HG02610 (cell line): ENCODE measurements around the gene CASP8AP2.
"Not testable (repeated sequence)": the region's sequence is repeated elsewhere in the genome, so short reads cannot be mapped to it uniquely, and the experiment has no call there.

Experiments
- ATAC-seq: cut with Tn5 transposase; IDR thresholded peaks from one replicate; pipeline ENCODE4 v1.9.1; 2021; ENCODE audit warnings: mild to moderate bottlenecking, moderate library complexity; ENCODE audit not compliant: unreplicated experiment

CASP8AP2 gene

DNA sequence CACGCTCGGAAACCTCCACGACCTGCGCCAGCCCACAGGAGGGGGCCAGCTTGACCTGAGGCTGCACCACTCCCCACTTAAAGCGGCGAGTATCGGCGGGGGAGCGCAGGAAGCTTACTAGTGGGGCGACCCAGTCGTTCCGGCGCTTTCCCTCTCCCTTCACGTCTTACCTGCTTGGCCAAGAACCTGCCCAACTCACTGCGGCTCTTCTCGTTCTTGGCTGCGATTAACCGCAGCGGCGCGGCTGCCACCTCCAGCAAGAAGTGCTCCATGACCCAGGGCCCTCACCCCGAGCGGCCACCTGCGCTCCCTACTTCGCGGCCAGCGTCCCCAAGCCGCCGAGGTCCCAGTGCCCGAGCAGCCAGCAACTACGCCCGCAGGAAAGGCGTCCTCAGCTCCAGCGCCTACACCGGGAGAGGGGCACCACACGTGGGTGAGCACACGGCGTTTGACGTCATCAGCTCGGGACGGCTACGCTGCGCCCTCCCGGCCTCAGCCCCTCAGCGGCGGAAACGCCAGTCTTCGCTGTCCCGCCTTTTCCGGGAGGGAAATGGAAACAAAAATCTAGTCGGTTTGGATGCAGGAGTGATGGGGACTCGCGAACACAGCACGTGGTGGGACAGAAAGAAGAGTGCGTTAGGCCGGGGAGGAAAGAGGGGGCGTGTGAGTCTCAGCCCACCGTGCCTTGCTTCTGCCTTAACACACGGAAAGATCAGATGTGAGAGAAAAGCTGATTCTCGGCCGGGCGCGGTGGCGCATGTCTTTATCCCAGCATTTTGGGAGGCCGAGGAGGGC, 10.1 kb upstream of the CASP8AP2 start, which contains the start of gene MDN1:
MDN1 (minus strand) TSS at position 459 of the 795 bp plus-strand sequence; CDS start at position 272, 187 bp downstream.
- ATAC-seq, result peak; percentile 96

DNA sequence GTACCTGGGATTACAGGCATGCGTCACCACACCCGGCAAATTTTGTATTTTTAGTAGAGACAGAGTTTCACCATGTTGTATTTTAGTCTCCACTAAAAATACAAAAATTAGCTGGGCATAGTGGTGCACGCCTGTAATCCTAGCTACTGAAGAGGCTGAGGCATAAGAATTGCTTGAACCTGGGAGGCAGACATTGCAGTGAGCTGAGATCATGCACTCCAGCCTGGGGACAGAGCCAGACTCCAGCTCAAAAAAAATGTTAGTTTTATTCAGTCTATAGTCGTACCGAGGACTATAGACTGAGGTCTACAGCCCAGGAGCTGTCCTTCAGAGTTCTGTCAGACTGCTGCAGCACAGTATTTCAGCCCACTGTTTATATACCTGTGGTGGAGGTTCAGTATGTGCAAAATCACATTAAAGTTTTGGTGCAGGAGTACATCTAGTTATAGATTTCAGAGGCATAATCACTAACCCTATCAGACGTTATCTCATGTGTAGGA, 3.6 kb upstream of the CASP8AP2 start:
- ATAC-seq, result no peak

DNA sequence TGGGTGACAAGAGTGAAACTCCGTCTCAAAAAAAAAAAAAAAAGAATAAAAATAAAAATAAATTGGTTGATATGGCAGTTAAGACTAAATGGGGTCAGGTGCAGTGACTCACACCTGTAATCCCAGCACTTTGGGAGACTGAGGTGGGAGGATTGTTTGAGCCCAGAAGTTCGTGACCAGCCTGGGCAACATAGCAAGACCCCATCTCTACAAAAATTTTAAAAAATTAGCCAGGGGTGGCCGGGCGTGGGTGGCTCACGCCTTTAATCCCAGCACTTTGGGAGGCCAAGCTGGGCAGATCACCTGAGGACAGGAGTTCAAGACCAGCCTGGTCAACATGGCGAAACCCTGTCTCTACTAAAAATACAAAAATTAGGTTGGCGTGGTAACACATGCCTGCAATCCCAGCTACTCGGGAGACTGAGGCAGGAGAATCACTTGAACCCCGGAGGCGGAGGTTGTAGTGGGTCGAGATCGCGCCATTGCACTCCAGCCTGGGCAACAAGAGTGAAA, 1.1 kb upstream of the CASP8AP2 start:
- not testable (repeated sequence) for ATAC-seq

DNA sequence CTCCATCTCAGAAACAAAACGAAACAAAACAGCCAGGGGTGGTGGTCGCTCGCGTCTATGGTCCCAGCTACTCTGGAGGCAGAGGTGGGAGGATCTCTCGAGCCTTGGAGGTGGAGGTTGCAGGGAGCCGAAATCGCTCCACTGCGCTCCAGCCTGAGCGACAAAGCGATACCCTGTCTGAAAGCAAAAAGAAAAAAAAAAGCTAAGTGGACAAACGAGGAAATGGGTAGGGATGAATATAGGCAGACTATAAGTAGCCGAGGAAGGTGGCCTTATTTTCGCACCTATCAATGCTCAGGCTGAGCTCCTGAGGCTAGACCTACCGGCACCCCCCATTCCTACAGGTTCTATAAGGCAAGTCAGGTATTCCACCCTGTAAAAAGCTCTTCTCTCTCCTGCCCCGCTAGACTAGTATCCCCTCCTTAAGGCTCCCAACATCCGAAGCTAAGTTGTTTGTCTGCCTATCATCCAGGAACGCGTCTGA, 650 bp upstream of the CASP8AP2 start:
- ATAC-seq, result peak; percentile 26

DNA sequence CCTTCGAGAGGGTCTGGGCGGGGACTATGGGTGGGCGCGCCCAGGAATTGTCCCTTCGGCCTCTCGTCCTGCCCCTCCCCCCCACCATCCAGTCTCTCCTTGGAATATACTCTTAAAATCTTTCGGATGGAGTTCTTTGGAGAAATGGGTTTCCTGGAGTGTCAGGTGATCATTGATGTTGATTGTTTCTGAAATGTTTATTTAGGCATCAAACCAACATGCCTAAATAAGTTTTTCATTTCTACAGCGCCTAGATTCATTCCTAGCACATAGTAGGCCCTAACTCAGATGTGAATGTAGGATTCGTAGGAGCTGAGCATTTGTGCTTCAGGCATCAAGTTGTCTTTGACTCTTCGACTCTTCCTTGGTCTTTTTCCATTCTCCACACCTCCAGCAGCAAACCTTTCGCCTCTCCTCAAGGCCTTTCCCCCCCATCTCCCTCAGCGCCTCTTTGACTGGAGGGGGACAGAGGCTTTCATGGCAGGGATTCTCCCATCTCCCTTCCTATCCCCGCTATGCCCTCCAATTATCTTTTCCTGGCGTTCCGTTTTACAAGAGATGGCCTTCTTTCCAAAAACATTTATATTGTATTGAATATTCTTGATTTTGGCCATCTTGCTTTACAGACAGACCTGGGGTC, 610 bp downstream of the CASP8AP2 start:
- ATAC-seq, result no peak

DNA sequence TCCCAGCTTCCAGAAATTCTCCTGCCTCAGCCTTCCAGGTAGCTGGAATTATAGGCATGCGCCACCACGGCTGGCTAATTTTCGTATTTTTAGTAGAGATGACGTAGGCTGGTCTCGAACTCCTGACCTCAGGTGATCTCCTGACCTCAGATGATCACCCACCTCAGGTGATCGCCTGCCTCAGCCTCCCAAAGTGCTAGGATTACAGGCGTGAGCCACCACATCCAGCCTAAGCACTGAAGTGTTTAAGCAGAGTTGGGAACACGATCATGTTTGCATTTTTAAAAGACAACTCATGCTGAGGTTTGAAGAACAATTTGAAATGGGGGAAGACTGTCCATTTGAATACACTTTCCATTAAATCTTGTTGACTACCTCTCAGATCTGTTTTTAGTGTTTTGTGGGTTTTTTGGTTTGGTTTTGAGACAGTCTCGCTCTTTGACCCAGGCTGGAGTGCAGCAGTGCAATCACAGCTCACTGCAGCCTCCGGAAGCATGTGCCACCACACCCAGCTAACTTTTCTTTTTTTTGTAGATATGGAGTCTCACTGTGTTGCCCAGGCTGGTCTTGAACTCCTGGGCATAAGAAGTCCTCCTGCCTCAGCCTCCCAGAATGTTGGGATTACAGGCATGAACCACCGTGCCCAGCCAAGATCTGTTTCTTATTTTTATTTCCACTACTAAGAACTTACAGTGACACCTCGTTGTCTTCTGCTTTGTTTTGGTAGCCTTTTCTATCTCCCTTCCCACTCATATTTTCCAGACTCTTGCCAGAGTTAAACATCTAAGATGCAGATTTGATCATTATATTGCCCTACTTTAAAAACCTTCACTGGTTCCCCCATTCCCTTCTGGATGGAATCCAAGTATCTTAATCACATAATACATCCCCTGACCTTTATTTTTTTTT, 5.5 kb downstream of the CASP8AP2 start:
- ATAC-seq, result peak; percentile 97

DNA sequence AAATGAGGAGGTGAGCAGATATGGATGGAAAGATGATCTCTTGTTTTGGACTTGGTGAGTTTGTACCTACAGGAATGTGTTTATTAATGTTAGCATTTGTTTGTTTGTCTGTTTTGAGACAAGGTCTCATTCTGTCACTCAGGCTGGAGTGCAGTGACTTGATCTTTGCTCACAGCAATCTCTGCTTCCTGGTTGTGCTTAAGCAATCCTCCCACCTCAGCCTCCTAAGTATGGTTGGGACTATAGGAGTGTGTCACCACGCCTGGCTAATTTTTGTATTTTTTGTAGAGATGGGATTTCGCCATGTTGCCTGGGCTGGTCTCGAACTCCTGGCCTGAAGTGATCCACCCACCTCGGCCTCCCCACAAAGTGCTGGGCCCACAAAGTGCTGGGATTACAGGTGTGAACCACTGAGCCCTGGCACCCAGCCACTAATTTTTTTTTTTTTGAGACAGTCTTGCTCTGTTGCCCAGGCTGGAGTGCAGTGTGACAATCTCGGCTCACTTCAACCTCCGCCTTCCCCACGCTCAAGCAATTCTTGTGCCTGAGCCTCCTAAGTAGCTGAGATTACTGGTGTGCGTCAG, 7.1 kb downstream of the CASP8AP2 start:
- ATAC-seq, result no peak

DNA sequence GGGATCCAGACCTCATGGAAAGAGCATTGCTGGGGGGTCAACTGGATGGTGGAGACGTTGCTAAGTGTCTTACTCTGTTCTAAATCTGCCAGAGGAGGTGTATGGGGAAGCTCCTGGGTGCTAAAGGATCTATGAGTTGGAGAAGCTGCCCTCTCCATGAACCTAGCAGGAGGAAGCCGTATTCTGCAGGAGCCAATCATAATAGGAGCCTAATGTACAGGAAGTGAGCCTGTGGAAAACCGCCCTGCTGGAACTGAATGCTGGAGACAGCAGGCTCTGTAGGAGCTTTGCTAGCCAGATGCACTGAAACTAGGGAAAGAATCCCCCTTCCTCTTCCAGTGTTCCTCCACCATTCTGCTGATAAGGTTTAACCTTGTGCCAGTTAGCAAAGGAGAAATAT, 10.9 kb downstream of the CASP8AP2 start:
- ATAC-seq, result no peak

DNA sequence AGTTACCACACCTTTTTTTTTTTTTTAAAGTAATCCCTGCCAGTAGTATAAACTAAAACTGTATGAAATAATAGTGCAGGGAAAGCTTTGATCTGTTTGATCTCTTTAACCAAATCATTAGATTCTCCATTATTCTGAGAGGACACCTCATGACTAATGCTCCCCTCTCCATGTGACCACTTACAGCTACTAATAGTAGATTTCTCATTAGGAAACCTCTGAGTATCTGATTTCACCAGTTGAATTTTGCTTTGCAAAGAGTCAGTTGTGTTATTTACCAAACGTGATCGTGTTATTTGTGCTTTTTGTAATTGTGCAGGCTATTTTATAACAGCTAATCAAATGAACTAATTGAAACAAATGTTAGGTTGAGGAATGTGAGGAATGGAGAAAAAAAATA, 12.5 kb downstream of the CASP8AP2 start:
- ATAC-seq, result no peak

DNA sequence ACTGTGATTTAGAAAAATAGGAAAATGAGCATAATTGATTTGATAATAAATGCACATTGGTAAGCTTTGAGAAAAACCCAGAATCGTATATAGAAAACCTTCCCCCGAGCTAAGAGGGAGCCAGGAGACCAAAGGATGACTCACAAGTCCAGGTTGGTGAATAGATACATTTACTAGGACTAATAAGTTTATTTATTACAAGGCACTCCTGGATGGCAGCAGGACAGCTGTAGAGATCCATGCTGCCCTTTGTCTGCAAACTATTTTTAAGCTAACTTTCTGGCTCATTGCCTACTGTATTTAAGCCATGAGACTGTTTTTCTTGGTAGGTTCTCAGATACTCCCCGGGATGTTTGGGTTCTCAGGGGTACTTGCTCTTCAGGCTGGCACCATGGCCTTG, 13.4 kb downstream of the CASP8AP2 start:
- no peak for ATAC-seq

DNA sequence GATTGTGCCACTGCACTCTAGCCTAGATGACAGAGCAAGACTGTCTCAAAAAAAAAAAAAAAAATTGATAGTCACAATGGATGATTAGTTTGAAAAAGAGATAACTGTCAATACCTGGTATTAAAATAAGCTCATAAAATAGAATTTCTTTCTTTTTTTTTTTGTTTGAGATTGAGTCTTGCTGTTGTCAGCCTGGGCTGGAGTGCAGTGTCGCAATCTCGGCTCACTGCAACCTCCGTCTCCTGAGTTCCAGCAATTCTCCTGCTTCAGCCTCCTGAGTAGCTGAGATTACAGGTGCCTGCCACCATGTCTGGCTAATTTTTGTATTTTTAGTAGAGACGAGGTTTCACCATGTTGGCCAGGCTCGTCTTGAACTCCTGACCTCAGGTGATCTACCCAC, 17.8 kb downstream of the CASP8AP2 start:
- ATAC-seq, result not testable (repeated sequence)

DNA sequence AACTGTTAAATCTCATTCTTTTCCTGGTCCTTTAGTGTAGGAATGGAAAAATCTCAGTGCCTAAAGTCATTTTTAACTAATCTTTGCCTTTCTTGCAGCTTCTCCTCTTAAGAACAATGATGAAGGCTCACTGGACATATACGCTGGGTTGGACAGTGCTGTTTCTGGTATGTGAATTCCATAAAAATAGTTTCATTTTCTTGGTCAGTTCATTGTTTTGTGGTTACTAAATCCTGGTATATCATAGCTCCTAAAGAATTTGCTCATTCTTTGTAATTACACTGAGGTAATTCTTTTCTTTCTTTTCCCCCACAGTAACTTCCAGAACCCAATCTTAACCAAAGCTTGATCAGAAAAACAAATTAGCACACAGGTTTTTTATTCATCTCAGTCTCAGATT, 23.4 kb downstream of the CASP8AP2 start:
- no peak for ATAC-seq

DNA sequence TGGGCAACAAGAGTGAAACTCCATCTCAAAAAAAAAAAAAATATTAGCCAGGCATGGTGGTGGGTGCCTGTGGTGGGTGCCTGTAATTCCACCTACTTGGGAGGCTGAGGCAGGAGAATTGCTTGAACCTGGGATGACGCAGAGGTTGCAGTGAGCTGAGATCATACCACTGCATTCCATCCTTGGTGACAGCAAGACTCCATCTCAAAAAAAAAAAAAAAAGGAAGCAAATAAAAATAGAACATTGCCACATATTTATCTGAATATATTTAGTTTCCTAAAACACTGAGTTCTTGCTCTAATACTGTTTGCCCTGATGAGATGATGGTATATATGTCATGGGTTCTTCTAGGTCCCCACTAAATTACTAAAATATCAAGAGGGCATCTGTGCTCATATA, 28.4 kb downstream of the CASP8AP2 start:
- ATAC-seq, result no peak

DNA sequence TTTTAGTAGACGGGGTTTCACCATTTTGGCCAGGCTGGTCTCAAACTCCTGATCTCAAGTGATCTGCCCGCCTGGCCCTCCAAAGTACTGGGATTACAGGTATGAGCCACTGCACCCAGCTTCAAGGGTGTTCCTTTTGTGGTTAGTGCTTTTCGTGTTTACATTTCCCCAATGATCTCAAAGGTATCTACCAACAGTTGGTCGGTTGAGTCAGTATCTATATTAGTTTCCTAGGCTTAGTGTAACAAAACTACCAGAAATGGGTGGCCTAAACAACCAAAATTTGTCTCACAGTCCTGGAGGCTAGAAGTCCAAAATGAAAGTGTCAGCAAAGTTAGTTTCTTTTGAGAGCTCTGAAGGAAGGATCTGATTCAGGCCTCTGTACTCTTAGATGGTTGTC, 30.1 kb downstream of the CASP8AP2 start:
- peak; percentile 76 for ATAC-seq

DNA sequence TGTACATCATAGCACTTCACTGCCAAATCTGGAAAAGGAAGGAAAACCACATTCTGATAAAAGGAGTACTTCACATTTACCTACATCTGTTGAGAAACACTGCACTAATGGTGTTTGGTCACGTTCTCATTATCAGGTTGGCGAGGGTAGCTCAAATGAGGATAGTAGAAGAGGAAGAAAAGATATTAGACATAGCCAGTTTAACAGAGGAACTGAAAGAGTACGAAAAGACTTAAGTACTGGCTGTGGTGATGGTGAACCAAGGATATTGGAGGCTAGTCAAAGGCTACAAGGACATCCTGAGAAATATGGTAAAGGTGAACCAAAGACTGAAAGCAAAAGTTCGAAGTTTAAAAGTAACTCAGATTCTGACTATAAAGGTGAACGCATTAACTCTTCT, 32.6 kb downstream of the CASP8AP2 start:
- peak; percentile 70 for ATAC-seq

DNA sequence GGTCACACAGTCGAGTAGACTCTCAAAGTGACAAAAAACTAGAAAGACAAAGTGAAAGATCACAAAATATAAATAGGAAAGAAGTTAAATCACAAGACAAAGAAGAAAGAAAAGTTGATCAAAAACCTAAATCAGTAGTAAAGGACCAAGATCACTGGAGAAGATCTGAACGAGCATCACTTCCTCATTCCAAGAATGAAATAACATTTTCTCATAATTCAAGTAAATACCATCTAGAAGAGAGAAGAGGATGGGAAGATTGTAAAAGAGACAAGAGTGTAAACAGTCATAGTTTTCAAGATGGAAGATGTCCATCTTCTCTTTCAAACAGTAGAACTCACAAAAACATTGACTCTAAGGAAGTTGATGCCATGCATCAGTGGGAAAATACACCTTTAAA, 33.0 kb downstream of the CASP8AP2 start:
- ATAC-seq, result peak; percentile 14

DNA sequence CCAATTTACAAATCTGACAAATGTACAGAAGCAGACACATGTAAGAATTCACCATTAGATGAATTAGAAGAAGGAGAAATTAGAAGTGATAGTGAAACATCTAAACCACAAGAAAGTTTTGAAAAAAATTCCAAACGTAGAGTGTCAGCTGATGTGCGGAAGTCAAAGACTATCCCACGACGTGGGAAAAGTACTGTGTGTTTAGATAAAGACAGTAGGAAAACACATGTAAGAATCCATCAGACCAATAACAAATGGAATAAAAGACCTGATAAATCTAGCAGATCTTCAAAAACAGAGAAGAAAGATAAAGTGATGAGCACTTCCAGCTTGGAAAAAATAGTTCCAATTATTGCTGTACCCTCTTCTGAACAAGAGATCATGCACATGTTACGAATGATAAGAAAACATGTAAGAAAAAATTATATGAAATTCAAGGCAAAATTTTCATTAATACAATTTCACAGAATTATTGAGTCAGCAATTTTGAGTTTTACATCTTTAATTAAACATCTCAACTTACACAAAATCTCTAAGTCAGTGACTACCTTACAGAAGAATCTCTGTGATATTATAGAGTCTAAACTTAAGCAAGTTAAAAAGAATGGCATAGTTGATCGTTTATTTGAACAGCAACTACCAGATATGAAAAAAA, 36.5 kb downstream of the CASP8AP2 start:
- no peak for ATAC-seq

DNA sequence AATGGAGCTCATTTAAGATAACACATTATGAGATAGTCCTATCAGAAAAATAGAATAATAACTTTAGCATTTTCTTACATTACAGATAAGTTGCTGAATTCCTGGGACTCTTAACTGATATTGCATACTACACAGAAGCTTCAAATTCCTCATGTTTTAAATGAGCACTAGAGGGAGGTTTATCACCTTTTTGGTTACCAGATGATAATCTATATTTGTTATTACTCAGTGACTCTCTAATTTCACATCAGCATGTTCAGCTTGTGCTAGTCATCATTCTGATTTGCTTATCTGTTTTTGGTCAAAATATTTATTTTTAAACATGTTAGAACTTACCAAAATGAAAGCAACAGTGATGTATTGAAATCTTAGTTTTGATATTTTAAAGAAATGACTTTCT, 44.0 kb downstream of the CASP8AP2 start:
- ATAC-seq, result no peak

DNA sequence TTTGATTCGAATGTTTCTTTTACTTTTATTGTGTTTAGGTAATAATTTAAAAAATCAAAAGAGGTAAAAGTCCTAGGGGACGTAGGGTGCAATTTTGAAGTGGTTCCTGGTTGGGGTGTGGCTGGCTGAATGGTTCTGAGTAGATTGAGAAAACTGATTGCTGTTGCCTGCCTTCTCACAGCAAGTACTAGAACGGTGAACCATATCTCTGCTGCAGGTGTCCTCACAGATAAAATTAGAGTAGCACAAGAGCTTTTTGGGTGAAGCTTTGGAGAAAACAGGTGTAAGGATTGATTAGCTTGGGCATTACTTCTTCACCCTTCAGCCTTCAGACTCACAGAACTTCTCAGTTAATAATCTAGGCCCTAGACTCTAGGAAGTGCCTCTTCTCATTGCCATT, 44.8 kb downstream of the CASP8AP2 start:
- no peak for ATAC-seq
